Anterior cingulate cortex (tissue), 58 donors: Measurements from ENCODE around the gene UGDH.
"Not testable (repeated sequence)": the region's sequence is repeated elsewhere in the genome, so short reads cannot be mapped to it uniquely, and the experiment has no call there.

Experiments used
- DNase-seq, 58 donors: peaks; one replicate each; lab custom pipeline; 2025; lab: John Stamatoyannopoulos, UW

The UGDH gene

DNA sequence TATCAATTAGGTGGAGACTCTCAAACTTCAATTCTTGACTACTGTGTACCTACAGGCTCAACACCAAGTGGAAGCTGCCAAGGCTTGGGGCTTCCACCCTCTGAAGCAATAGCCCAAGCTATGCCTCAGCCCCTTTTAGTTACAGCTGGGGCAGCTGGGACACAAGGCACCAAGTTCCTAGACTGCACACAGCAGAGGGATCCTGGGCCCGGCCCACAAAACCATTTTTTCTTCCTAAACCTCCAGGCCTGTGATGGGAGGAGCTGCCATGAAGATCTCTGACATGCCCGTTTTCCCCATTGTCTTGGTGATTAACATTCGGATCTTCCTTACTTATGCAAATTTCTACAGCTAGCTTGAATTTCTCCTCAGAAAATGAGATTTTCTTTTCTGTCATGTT is 3.4 kb upstream of the UGDH start:
- no peak for DNase-seq

DNA sequence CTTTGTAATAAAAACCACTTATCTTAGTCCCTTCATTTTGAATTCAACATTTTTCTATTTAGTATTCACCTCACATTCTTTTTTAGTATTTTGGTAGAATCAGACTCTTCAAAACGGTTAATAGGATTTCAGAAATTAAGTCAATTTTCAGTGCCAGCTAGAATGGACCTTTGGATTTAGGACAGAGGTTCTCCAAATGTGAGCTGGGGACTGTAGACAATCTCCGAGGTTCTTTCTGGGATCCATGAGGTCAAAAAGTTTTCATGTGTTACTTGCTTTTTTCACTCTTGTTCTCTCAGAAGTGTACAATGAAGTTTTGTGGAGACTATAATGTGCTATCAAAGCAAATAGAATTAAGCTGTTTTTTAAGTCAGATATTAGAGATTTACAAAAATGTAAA is 2.3 kb upstream of the UGDH start:
- DNase-seq: no peak

DNA sequence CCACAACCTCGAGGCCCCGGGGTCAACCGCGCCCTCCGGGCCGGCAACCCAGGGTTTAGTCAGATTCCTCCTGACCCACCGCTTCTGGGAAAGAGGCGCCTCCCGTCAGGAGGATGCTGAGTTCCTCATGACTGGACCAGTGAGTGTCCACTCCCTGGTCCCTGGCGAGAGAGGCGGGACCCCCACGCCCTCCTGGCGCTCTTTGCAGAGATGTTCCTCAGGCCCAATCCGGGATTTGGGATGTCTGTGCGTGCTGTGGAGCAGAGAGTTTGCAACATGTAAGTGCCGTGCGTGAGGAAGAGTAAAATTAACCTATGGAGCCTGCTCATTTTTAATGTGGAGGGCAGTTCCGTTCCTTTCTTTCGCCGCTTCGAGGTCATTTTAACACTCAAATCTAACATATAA is 824 bp upstream of the UGDH start:
- peak in 4 of 58 donors; percentile 51 to 72 (median 68) for DNase-seq

DNA sequence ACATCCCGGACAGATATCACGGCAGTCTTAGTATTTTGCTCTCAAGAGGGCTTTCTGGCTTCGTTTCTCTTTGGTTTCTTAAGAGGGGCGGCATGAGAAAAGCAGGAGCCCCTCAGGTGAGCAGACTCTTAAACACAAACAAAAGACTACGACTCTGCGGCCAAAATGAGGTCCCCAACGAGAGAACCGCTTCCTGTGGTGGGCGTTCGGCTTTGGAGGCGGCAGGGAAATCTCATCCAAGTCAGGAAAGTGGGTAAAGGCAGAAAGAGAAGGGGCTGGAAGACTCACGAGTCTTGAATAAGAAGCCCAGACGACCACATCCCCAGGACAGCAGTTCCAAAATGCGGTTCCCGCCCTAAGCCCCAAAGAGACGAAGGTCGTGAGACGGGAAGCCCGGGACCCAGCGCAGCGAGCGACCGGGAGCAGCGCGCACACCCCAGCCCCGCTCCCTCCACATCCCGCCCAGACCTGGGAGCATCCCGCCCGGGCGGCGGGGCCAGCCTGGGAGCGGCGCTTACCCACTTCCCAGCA is 409 bp downstream of the UGDH start:
- DNase-seq: peak in 16 of 58 donors; percentile 23 to 63 (median 46)

DNA sequence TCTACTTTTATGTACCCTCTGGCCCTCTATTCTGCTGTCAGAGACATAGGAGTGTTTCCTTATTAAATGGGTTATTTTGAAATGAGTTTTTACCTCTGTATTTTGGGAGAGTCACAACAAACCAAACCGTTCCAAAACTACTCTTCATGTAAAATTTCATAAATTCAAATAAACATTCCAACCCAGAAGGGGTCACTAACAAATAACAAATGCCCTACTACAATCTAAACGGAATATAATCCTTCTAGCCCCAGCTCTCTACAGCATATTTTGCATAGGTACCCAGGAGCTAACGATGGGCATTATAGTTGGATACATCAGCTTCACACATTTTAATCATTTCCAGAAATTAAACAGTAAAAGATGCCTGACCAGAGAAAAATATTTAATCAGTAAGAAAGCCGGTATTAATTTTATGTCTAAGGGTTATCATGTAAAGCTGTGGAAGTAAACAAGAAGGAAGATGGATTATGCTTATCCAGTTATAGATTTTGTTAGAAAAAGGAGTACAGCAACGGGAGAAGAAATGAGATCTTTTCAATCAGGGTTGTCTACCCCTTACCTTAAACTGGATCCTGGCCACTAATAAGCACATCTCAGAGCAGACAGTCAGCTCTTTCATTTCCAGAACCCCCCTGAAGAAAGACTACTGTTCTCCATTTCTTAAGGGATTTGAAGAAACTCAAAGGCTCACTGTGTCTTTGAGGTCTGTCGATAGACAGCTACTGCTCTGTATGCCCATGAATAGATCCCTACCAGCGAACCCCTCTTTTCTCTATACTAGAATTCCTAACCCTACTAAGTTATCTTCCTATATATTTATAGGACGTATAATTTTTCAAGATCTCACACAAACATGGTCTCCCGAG is 1.2 kb downstream of the UGDH start:
- DNase-seq: peak in 1 of 58 donors; percentile 37

DNA sequence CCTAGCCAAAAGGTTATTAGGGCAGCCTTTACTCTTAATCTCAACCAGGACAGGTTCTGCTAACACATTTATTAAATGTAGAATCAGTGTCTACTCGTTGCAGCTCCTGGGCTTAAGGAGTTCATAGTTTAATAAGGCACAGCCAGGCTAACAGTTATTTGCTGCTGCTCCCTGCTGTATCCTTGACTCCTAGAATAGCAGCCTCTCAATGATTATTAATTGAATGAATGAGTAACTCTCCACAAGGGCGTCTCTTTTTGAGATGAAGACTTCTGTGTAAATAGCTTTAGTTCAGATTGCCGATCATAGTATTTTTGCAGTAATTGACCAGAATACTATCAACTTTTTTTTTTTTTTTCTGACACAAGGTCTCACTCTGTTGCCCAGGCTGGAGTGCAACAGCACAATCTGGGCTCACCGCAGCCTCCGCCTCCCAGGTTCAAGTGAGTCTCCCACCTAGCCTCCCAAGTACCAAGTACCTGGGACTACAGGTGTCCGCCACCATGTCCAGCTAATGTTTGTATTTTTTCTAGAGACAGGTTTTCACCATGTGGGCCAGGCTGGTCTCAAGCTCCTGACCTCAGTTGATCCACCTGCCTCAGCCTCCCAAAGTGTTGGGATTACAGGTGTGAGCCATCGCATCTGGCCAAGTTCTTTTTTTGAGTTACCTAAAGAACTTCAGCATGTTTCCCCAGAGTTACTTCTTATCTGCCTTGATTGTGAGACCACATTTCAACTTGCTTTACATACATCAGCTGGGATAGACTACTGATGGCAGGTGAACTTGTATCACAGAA is 2.9 kb downstream of the UGDH start:
- DNase-seq: no peak

DNA sequence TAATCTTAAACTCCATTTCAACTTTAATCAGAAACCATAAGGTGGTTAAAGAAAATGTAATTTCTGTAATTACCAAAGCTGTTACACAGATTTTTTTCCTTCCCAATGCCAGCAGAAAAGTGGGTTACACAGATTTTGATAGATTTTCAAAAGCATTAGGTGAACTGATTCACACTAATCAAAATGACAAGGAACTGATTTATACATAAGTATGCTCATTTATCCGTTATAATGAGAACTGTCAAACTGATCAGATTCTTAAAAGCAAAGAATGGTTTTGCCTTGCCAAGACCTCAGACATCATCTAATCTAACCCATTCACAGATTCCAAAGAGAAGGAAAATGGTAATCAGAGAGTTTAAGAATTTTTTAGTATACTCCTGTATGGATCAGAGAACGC is 5.2 kb downstream of the UGDH start:
- DNase-seq: no peak

DNA sequence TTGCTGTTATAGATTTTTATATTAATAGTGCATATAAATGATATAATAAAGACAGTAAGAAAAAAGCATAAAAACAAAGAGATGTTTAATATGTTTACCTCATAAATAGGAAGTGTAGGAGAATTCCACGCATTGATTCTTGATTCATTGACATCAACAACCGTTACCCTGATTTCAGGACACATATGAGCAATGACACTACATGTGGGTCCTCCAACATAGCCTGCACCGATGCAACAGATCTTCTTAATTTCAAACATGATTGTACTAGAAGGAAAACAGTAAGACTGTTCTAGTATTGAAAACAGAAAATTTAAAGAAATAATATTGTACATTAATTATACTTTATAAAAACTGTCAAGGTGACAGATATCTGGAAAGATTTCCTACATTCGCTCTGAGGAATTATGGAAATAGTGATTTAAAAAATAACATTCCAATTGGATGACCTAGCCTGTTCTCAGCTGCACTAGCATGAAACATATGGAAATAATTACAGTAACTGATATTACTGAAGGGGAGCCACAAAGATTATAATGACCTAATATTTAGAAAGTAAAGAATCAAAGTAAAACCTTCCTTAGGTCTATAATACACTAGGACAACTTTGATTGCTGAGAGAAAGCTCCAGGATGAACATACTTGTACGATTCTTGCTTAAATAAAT is 5.9 kb downstream of the UGDH start:
- no peak for DNase-seq

DNA sequence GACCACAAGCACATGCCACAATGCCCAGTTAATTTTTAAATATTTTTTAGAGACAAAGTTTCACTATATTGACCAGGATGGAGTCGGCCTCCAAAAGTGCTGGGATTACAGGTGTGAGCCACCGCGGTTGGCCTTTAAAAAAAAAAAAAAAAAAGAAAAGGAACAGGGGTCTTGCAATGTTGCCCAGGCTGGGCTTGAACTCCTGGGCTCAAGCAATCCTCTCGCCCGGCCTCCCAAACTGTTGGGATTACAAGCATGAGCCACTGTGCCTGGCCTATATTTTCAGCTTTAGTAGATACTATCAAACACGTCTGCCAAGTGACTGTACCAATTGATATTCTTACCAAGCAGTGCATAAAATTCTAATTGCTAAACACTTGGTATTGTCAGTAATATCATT is 8.8 kb downstream of the UGDH start:
- no peak for DNase-seq

DNA sequence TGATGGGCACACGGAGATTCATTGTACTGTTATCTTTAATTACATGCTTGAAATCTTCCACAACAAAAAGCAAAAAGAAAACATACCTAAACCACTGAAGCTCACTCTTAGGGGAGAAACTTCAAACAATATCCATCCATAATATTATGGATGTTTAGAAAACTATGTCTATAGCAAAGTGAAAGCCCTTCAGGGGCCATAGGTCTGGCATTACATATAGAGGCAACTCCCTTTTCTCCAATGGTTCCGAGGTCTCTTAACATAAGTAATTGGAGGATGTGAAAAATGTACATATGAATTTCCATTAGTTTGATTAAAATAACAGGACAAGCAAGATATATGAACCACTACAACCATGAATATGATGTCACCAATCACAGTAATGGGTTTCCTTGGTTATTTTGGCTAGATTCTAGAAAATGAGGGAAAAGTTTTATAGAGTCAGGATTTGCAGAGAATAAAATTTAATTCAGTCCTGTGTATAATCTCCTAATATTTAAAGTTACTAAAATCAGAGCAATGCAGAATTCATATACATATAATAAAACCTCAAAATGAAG is 10.8 kb downstream of the UGDH start:
- DNase-seq: no peak

DNA sequence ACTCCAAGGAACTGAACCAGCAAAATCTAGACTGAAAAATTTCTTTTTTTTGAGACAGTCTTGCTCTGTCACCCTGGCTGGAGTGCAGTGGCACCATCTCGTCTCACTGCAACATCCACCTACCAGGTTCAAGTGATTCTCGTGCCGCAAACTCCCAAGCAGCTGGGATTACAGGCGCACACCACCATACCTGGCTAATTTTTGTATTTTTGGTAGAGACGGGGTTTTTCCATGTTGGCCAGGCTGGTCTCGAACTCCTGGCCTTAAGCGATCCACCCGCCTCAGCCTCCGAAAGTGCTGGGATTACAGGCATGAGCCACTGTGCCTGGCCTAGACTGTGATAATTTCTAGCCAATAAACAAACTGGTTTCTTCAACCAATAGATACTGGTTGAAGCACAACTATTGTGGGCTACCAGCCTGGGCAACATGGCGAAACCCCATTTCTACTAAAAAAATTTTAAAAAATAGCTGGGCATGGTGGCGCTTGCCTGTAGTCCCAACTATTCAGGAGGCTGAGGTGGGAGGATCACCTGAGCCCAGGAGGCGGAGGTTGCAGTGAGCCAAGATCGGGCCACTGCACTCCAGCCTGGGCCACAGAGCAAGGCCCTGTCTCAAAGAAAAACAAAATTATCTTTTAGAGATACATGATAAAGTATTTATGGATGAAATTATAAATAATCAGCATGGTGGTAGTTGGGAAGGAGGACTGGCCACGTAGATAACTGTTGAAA is 11.4 kb downstream of the UGDH start:
- not testable (repeated sequence) for DNase-seq

DNA sequence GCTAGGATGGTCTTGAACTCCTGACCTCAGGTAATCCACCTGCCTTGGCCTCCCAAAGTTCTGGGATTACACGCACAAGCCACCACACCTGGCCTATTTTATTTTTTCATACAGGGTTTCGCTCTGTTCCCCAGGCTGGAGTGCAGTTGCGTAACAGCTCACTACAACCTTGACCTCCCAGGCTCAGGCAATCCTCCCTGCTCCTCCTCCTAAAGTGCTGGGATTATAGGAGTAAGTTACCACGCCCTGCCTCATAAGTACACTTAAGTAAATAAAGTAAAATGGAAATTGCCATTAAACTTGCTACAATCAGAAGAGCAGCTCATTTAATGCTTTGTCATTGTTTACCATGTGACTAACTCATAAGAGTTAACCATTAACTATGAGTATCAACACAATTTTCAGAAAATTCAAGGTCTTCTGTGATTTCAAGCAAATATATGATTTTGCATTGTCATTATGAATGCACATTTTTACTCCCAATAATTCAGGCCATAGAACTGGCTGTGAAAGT is 12.3 kb downstream of the UGDH start:
- DNase-seq: no peak

DNA sequence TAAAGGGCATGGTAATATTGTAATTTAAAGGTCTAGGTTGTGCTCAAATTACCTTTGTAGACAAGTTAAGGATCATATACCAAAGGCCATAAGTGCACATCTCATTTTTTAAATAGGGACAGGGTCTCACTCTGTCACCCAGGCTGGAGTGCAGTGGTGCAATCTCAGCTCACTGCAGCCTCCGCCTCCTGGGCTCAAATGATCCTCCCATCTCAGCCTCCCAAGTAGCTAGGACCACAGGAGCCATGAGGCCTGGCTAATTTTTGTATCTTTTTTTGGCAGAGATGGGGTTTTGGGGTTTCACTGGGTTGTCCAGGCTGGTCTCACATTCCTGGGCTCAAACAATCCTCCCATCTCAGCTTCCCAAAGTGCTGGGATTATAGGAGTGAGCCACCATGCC is 13.0 kb downstream of the UGDH start:
- DNase-seq: not testable (repeated sequence)

DNA sequence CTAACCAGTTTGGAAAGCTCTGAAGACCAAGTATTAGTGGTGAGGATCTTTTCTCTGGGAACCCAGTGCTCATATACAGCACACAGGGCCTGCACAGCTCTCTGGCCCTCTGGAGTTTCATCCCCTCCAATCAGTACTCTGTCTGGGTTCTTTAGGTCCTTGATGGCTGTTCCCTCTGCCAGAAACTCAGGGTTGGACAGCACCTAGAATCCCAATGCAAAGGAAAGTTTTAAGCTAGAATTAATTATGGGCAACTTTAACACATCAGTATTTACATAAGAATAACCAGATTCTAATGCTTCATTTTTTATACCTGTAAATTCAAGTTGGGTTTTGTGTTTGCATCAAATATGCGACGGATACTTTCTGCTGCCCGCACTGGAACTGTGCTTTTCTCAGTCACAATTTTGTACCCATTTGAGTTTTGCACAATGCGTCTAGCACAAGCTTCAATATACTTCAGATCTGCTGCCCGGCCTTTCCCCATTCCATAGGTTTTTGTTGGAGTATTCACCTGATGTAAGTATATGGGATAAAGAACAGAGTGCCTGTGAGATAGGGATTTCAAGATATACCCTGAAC is 16.8 kb downstream of the UGDH start:
- DNase-seq: no peak

DNA sequence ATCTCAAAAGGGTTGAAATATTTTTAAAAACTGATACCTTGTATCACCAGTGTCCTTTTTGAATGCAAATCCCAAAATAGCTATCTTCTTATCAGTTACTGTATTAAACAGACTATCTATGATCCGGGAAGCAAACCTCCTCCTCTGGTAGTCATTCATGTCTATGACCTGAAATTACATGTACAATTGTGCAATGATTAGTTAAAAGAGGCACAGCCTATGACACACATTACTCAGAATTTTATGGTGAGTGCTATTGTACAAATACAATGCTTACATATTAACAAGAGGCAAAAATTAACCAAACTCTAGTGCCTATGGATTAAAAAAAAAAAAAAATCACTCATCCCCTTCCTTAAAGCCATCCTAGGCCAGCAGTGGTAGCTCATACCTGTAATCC is 21.7 kb downstream of the UGDH start:
- DNase-seq: no peak

DNA sequence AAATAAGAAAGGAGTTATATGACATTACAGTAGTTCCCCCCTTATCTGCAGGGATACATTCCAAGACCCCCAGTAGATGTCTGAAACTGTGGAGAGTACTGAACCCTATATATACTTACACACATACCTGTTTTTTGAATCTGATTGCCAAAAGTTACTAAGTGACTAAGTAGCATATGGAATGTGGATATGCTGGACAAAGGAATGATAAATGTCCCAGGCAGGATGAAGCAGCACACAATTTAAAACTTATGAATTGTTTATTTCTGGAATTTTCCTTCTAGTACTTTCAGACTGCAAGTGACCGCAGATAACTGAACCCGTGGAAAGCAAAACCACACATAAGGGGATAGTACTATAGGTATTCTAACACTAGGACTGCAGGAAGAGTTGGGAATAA is 22.7 kb downstream of the UGDH start:
- no peak for DNase-seq

DNA sequence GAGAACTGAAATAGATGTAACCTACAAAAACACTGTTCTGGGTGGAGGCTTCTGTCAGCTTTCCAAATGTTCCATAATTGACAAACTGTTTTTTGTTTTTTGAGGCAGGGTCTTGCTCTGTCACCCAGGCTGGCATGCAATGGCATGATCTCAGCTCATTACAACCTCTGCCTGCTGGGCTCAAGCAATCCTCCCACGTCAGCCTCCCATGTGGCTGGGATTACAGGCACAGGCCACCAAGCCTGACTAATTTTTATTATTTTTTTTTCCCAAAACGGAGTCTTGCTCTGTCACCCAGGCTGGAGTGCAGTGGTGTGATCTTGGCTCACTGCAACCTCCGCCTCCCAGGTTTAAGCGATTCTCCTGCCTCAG is 24.6 kb downstream of the UGDH start:
- not testable (repeated sequence) for DNase-seq

DNA sequence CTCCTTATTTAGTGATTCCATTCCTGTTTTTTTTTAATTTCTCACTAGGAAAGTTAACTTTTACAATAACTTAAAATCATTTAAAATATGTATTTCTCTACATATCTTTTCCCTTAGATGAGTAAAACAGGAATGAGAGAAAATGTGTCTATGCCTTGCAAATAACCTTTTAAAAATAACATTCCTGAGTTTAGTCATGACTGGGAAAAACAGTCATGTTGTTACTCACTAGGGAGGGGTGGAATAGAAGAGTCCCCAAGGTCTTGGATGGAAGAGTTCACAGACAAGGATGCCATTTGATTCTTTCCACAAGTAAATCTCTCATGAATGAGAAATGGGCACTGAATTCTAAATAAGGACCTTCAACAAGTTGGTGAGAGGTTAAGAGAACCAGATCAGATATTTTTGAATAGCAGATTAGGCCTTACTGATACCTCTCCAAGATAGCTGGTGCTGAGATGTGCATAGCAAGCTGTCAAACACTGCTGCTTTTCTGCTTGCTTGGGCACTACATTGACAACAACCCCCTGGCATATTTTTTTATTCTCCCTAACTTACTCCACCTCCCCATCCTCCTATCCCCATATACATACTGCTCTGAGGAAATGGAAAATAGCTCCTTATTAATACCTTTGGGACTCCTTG is 25.1 kb downstream of the UGDH start:
- no peak for DNase-seq

DNA sequence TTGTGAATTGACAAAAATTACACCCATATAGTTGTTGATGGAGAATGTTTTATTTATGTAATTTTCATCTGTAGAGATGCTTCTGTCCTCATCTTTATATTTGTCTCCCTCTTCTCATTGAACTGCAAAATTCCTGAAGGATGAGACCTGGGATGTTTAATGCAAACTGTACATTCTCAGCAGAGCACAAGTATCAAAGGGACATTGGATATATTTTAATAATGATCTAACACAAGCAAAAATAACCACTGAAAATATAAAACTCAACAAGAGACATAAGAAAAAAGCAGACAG is 28.6 kb downstream of the UGDH start:
- DNase-seq: no peak
